Measurements from ENCODE around the gene ACKR4.
"Not testable (repeated sequence)": the region's sequence is repeated elsewhere in the genome, so short reads cannot be mapped to it uniquely, and the experiment has no call there.

The ACKR4 gene

GRCh38 chr3:132595014-132595413 is 2.1 kb upstream of the ACKR4 start:
- no peak for DNase-seq

- no peak for DNase-seq
These were observed 744 bp upstream of the ACKR4 start for GRCh38 chr3:132596326-132596725.

DNA sequence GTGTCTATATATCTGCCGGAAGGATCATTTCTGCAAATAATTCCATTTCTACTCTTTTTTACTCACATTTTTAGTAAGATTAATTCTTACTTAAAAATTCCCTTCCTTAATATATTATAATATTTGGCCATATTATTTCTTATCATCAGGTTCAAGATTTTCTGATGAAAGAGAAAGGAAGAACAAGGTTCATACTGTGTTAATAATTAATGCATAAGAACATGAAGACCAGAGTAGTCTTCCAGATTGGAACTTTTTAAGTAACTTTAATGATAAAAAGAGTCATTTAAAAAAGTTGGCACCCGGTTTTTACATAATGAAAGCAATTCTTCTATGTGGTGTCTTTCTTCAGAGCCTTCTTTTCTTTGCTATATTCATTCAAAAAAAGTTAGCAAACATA is 590 bp downstream of the ACKR4 start:
- DNase-seq, result no peak

DNA sequence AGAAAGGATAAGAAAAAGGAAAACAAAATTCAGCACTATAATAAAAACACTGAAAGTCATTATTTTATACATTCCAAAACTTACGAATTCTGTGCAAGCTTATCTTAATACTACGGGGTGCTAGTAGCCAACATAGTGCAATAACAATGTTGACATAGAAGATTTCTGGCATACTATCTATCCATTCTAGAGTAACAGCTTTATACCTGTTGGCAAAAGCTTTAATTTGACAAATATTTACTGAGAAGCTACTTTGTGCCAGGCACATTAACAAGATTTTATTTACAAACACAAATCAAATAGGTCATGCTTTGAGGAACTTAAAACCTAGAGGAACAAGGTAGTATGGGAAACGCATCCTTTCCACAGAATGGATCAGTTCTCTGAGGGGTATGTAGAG is 1.1 kb downstream of the ACKR4 start:
- DNase-seq, result no peak

GRCh38 chr3:132600614-132601013 is 3.5 kb downstream of the ACKR4 start:
- not testable (repeated sequence) for DNase-seq

DNA sequence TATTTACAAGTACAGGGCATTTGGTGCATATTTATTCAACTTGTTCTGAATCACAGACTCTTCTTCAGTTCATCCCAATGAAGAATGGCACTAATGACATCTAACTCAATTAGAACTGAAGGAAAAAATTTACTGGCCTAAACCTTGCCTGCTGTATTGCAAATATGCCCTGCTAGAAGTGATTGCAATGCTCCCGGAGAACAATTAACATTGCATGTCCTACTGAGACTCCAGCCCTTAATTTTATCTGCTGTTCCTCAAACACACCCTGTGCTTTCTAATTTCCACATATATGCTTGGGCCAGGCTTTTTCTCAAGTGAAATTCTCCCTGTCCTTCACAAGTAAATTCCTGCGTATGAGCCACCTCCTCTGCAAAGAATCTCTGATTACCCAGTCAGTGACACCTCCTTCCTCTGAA is 8.3 kb downstream of the ACKR4 start:
- no peak for DNase-seq

DNA sequence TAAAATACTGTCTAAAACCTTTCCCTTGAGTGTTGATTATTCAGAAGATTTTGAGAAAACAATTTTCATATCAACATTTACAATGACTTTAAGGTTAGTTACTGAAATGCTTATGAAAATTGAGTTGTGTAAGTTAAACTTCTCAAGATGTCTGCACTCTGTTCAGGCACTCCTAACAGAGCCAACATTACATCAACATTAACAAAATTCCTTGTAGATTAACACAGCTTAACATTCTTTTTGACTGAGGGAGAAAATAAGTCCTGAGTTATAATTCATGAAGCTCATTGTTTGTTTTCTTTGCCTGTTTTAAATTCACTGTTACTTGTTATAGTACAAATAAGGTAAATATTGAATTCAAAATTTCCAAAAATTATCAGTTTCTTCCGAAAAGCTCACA is 9.0 kb downstream of the ACKR4 start:
- no peak for DNase-seq

GRCh38 chr3:132606620-132607019 is 9.6 kb downstream of the ACKR4 start:
- DNase-seq, result not testable (repeated sequence)

DNA sequence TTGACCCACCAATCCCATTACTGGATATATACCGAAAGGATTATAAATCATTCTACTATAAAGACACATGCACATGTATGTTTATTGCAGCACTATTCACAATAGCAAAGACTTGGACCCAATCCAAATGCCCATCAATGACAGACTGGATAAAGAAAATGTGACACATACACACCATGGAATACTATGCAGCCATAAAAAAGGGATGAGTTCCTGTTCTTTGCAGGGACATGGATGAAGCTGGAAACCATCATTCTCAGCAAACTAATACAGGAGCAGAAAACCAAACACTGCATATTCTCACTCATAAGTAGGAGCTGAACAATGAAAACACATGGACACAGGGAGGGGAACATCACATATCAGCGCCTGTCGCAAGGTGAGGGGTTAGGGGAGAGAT is 18.2 kb downstream of the ACKR4 start:
- DNase-seq, result not testable (repeated sequence)

- DNase-seq, result no peak
These were observed 18.8 kb downstream of the ACKR4 start for GRCh38 chr3:132615881-132616280.

DNA sequence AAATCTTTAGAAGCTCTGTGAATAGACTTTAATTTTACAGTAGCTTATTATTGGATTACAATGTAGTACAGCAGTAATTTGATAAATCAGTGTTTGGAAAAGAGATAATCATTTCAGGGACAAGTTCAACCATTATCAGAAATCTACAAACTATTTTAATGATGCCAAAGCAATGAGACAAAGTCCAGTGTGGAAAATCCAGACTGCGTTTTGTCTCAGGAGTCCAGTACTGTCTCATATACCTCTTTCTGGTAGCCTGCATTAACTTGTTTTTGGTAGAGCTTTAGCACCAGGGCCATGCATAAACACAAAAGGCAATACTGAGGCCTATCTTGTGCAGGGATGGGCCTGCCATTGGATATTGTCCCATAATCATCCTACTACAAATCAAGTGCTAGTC is 19.7 kb downstream of the ACKR4 start:
- DNase-seq, result no peak

- no peak for DNase-seq
These were observed 25.1 kb downstream of the ACKR4 start for GRCh38 chr3:132622148-132622547.

DNA sequence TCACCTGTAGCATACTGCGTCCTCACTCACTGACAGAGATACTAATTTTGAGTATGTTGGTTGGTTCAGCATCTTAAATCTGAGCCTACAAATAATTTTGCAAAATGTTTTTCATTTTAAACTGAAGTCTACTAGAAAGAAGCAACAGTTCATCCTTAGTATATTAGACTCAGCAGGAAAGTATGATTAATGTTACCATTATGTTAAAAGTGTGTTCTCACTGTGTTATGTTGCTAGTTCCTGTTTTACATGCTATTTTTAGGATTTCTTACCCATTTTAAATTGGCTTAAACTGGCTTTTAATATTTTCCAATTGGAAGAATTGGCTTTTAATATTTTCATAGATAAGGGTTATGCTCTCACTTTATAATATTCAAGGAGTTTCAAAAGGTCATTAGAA is 25.7 kb downstream of the ACKR4 start:
- no peak for DNase-seq

- DNase-seq, result no peak
These were observed 26.6 kb downstream of the ACKR4 start for GRCh38 chr3:132623646-132624045.

DNA sequence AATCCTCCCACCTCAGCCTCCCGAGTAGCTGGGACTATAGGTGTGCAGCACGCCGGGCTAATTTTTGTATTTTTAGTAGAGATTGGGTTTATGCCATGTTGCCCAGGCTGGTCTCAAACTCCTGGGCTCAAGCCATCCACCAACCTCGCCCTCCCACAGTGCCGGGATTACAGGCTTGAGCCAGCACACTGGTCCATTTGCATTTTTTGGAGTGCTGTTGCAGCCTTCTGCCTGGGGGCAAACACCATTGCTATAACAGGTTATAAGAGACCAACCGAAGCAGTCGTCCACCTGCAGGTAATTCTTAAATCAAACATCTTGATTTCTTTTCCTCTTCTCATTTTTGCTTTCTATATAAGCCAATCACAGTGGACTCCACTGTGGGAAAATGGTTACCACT is 27.7 kb downstream of the ACKR4 start:
- no peak for DNase-seq

DNA sequence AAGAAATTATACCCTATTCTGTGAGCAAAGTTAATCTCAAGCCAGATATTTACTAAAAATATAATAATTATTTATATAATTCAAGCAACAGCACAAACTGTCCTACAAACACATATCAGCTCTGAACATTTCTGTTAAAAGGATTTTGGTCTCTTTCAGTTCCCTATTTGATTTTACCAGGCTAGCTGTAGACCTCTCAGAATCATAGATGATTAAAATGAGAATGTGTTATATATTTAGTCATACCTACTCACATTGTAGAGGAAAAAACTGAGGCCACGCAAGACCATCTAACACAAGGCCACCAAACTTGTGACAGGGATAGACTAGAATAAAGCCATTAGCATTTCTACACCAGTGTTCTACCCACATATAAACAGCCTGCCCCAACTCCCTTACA is 28.5 kb downstream of the ACKR4 start:
- no peak for DNase-seq

GRCh38 chr3:132626955-132627354 is 29.9 kb downstream of the ACKR4 start:
- no peak for DNase-seq

DNA sequence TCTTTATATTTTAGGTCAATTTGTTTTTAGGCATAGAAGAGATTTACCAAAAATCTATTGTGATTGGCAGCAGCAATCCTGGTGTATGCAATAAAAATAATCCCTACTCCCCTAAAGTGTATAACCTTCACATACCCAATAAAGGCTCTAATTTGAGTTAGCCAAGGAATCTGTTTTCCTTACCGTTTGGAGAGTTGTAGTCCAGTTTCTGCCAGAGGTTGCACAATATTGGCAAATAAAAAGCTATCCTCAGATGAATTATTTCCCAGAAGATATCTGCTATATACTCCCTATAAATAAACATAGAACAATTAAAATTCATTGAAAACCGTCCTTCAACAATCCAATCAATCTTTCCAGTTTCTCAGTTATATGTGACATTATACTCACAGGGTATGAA is 31.1 kb downstream of the ACKR4 start:
- DNase-seq, result no peak

DNA sequence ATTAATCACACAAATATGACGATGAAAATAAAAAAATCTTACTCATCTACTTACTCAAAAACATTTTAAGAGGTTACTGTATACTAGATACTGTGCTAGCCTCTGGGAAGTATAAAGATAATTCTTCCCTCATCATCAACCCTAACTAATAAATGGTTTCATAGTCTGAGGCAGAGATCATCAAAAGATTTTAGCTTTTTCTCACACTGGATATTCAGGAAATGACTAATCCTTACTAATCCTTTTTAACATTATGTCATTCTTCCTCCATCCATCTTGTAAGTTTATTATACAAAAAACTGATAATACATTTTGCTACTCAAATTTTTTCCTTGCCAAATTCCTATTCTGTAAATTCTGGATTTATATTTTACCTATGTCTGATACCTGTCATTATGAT is 32.9 kb downstream of the ACKR4 start:
- no peak for DNase-seq

DNA sequence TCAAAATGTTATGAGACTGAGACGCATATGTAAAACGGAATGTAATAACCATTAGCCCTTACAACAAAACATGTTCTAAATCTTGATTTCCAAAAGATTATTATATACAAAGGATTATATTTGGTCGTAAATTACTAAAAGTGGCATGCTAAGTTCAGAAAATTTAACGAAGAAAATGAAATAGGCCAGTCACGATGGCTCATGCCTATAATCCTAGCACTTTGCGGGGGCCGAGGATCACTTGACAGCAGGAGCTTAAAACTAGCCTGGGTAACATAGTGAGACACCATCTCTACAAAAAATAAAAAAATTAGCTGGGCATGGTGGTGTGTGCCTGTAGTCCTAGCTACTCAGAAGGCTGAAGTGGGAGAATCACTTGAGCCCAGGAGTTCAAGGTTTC is 33.5 kb downstream of the ACKR4 start:
- DNase-seq, result no peak

DNA sequence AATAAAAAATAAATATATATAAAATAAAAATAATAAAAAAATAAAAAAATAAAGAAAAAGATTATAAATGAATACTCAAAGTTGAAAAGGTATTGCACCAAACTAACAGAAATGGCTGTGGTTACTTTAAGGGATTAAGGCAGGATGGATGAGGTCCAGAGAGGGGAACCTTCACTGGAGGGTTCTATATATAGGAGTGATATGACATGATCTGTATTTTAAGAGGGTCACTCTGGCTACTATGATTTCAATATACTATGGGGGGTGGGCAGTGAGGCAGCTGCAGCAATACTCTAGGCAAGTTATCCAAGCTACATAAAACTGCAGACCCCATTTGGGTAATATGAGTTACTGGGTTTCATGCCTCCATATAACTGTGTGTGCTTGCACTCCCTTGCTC is 38.0 kb downstream of the ACKR4 start:
- no peak for DNase-seq

DNA sequence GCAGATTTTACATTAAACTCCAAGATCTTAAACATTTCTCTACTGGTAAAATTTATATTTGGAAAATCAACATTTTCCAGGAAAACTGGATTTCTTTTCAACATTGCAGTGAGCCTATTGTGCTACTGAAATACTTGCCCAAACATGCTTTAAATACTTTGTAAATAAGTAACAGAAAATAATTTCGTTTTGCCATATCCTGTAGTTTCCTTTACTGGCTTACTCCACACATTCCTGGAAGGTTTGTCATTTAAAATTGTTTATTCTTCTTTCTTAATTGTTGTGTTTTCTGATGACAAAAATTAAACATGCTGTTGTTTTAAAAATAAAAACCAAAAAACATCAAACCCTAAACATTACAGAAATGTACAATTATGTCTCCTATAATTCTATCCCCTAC is 40.5 kb downstream of the ACKR4 start:
- no peak for DNase-seq

- DNase-seq, result no peak
These were observed 41.6 kb downstream of the ACKR4 start for GRCh38 chr3:132638706-132639105.

DNA sequence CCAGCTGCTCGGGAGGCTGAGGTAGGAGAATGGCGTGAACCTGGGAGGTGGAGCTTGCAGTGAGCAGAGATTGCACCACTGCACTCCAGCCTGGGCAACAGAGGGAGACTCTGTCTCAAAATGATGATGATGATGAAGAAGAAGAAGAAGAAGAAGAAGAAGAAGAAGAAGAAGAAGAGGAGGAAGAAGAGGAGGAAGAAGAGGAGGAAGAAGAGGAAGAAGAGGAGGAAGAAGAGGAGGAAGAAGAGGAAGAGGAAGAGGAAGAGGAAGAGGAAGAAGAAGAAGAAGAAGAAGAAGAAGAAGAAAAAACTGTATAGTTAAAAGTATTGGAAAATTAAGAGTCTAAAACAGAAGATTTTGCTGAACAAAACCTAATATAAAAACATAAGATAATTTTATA is 44.4 kb downstream of the ACKR4 start:
- not testable (repeated sequence) for DNase-seq

- no peak for DNase-seq
These were observed 44.9 kb downstream of the ACKR4 start for GRCh38 chr3:132641837-132642538.

- no peak for DNase-seq
These were observed 45.4 kb downstream of the ACKR4 start for GRCh38 chr3:132642539-132642847.
